Stimulated activated CD4-positive, alpha-beta T cell treated with anti-CD3 and anti-CD28 coated beads, Interleukin-4, amount 100 ng/mL, for 4 hours (primary cell): ENCODE data around the gene PTCH2.
"Not testable (repeated sequence)": the region's sequence is repeated elsewhere in the genome, so short reads cannot be mapped to it uniquely, and the experiment has no call there.

Experiments
- DNase-seq, 2 experiments: peaks; one replicate each; pipeline ENCODE4 v3.0.0-alpha.2; 2020

Gene PTCH2

GRCh38 chr1:44799770-44800584 lies 43.1 kb downstream of the PTCH2 start, which contains the start of gene PLK3:
Gene PLK3, plus strand, starts transcription at chr1:44800377. Its CDS starts 87 bp downstream, at chr1:44800464.
- DNase-seq = peak; percentile 95 to 98

DNA sequence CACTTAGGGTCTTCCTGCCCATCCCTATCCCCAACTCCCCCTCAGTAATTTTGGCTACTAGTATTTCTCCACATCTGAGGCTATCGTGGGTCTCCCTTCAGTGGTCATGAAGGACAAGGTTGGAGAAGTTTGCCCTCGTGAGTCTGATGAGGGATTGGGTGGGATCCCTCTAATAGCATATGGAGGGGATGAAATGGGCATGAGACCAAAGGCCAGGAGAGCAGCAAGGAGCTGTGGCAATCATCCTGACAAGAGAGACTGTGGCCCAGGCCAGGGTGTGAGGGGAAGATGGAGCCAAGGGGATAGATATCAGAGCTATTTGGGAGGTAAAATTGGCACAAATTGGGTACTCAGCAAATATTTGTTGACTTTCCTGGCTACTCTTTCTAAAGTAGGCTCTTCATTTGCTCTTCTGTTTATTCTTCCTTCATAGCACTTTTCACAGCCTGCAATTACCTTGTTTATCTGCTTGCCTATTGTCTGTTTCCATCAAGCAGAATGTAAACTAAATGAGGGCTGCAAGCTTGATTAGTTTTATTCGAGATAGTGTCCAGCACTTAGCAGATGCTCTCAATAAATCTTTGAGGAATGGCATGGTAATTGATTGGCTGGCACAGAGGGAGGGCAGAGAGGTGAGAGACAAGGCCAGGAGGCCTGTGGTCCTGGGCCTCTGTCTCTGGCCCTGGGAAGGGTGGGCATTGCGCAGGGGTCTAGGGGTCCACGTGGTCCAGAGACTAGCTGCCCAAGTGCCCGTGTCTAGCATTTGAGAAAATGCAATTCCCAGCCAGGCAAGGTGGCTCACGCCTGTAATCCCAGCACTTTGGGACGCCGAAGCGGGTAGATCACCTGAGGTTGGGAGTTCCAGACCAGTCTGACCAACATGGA lies 44.3 kb downstream of the PTCH2 start:
- DNase-seq = no peak

GRCh38 chr1:44797886-44798285 lies 45.2 kb downstream of the PTCH2 start:
- DNase-seq = not testable (repeated sequence)

DNA sequence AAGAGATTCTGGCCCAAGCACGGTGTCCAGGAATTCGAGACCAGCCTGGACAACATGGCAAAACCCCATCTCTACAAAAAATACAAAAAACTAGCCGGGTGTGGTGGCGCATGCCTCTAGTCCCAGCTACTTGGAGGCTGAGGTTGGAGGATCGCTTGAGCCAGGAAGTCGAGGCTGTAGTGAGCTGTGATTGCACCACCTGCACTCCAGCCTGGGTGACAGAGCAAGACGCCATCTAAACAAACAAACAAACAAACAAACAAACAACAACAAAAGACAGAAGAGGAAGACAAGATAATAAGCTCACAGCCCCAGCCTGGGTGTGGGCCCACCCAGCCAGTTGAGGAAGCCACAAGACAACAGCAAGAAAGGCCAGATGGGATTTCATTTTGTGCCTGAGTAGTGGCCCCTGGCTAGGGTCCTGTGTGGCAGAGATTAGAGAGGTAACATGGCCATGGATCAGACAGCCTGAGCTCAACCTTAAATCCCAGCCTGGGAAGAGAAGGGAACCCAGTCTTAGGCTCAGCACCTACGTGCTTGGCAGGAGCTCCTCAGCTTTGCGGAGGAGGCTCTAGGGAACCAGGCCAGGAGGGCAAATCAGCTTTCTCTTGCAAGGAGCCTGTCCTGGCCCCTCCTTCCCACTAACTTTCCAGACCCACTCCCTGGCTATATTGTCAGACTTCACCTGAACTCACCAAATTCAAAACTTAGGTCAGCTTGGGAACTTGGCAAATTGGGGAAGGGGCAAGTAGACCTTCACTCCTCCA lies 50.1 kb downstream of the PTCH2 start:
- DNase-seq = no peak

- DNase-seq = no peak
These were observed 51.9 kb downstream of the PTCH2 start for GRCh38 chr1:44790968-44791801.

DNA sequence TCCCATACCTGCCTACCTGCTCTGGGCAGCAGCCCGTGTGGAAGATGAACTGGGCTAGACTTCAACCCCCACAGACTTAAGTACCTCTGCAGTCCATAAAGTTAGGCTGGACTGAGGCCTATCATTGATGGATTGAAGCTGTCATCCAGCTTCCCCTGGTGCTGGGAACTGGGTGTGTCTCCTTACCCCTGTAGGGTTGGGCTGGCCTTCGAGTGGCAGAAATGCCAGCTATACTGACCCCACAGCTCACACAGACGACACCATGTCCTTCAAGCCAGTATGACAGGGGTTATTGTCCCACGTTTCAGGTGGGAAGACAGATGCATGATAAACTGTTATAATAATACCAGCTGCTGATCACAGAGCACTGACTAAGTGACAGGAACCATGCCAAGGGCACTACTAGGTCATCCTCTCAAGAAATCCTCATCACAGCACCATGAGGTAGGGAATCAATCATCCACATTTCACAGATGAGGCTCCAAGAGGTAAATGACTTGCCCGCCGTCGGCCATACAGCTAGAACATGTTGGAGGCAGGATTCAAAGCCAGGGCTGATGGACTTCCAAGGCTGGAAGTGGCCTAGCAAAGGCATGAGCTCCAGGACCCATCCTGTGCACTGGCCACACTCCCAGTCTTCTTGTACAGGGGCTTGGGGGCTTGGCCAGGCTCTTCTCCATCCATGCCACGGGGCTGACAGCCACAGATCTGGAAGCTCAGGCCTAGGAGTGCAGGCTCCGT lies 54.8 kb downstream of the PTCH2 start, which contains the start of gene BEST4:
Gene BEST4 (minus strand): TSS at position 51 of the 741 bp plus-strand sequence. CDS start 465 bp downstream, outside the sequence.
- no peak for DNase-seq

- DNase-seq = no peak
These were observed 55.5 kb downstream of the PTCH2 start for GRCh38 chr1:44787506-44787905.

DNA sequence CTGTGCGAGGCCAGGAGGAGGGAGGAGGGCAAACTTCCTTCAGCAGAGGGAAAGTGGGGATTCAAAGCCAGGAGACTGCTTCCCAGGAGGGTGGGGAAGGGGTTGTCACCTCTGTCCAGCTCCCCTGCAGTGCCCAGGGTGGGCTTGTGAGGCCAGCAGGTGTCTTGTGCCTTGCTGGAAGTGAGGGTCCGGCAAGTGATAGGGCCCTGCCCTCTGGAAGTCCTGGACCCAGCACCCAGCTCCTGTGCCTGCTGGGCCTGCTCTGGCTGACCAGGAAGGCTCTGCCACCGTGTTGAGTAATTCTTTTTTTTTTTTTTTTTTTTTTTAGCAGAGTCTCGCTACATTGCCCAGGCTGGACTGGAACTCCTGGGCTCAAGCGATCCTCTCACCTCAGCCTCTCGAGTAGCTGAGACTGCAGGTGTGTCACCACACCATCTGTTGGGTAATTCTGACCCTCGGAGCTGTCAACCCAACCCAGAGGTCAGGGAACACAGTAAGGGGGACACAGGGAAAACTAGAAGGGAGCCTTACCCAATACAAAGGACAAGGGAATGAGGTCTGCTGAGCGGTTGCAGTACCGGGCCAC lies 56.1 kb downstream of the PTCH2 start:
- no peak for DNase-seq

GRCh38 chr1:44786138-44786840 lies 56.8 kb downstream of the PTCH2 start:
- DNase-seq = peak; percentile 73 to 76

DNA sequence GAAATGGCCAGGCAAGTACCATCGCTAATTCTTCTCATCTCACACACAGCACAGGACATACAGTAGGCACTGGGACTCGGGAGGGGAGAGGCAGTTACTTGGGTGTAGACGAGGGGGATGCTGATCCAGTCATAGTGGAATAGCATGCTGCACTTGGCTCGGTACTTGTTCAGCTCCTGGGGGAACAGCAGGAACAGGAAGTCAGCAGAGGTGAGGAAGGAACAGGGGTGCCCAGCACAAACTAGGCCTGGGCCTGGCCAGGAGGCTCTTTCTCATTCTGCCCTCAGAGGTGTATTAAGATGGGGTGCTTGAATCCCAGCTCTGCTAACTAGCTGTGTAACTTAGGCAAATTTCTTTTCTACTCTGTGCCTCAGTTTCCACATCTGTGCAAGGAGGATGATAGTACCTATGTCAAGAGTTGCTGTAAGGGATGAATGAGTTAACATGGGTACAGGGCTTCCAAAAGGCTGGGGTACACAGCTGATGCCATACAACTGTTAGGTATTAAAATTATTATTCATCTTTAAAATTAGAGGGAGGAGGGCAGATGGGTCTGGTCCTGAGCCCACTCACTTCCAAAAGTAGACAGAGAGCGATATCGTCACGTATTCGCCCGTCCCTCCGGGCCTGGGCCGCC lies 57.4 kb downstream of the PTCH2 start:
- no peak for DNase-seq

DNA sequence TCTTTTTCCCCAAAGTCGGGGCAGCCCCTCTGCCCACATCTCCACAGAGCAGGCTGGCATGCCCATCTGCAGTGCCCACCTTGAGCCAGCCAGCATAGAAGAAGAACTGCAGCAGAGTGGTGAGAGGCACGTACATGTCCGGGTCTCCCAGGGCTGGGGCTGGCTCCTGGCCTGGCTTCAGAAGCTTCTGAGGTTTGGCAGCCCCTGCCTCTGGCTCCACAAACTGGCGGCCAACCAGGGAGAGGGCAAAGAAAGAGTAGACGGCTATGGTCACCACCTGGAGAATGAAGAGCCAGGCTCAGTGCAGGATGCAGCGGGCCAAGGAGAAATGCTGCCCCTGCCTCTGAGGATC lies 58.0 kb downstream of the PTCH2 start:
- no peak for DNase-seq

DNA sequence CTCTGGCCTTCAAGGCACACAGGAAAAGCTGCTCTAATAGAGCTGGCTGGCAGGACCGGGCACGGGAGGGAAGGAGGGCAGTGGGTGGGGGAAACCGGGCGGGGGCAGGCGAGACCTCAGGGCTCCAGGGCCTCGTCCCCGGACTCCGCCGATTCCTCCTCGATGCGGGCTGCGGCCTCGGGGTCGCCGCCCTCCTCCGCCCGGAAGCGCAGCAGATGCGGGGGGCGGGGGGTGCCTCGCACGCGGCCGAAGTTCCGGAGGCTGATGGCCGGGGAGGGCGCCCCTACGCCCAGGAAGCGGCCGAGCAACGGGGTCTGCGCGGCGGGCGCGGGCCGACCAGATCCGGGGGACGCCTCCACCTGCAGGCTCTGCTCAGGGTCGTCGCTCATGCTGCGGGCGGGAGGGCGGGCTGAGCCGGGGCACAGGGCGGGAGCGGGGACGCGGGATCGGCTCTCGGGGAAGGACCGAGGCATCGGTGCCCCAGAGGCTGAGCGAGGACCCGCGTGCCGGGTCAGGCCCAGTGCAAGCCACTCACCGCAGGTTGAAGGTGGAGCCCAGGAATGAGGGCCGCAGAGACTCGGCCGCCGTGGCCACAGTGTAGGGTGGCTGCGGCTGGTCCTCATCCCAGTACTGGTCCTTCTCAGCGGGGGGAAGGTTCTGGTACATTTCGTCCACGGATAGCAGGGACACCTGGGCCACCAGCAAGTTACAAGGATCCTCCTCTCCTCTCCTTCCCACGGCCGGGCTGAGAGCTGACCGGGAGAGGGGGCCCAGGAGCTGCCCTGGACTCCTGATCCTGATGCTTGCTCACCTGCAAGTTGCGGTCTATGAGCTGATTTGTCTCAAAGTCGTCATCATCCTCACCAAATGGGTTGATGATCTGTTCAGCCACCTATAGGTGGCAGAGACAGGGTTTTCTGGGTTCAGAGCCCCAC lies 58.7 kb downstream of the PTCH2 start:
- DNase-seq = peak in 1 of 2 experiments; percentile 21

GRCh38 chr1:44783697-44784093 lies 59.4 kb downstream of the PTCH2 start:
- no peak for DNase-seq

DNA sequence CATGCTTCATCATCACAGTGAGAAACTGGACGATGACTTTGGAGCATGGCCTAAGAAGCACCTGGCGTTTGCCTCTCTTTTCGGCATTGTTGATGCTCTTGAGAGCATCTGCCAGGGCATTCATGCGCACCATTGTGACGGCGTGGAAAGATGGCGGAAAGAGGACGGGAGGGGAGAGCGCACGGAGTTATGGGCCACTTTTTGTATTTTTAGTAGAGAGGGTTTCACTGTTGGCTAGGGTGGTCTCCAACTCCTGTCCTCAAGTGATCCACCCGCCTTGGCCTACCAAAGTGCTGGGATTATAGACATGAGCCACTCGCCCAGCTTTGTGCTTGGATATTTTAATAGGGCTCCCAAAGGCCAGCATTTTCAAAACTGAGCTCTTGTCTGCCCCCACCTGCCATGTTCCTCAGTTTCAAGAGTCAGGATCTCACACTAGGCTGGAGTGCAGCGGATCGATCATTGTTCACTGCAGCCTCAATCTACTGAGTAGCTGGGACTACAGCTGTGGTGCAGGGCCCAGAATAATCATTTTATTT lies 62.4 kb downstream of the PTCH2 start:
- DNase-seq = no peak

DNA sequence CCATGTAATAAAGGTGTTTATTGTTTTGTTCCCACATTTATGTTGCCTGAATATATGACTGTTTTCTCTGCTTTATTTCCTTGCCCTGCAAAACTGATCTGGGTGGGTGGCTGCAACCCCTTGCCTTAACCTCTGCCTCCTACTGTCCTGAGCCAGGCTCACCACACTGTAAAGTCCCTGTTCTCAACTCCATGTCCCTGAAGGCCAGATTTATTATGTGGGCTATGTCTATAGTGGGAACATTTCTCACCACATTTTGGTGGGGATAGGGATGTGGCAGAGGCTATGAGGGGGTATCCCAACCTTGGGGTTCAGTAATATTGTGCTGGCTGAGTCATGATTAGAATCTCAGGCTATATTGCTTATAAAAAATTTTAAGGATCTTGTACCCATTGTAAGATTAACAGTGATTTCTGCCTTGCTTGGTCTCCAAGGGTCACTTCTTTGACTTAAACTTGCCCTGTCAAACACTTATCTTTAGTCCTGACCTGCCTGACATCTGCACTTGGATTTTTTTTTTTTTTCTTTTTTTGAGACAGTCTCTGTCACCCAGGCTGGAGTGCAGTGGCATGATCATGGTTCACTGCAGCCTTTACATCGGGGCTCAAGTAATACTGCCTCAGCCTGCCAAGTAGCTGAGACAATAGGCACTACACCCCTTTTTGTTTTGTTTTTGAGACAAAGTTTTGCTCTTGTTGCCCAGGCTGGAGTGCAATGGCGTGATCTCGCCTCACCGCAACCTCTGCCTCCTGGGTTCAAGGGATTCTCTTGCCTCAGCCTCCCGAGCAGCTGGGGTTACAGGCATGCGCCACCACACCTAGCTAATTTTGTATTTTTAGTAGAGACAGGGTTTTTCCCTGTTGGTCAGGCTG lies 64.1 kb downstream of the PTCH2 start:
- no peak for DNase-seq

GRCh38 chr1:44777969-44778635 lies 65.0 kb downstream of the PTCH2 start:
- no peak for DNase-seq

DNA sequence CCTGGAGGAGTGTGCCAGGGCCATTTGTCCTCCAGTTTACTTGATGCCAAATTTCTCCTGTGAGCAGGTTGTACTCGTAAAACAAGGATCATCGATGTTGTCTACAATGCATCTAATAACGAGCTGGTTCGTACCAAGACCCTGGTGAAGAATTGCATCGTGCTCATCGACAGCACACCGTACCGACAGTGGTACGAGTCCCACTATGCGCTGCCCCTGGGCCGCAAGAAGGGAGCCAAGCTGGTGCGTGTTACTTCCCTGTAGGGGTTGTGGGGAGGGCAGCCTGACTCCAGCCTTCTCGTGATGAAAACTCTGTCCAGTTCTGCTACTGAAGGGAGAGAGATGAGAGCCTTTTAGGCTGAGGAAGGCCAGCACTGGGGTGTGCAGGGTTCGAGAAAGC lies 65.5 kb downstream of the PTCH2 start:
- DNase-seq = no peak
